Prostate gland (tissue), 2 donors: ENCODE results near the gene IL3.

Experiments used
- POLR2A ChIP-seq: fragments of 450-650 bp; IDR thresholded peaks from one replicate; pipeline ENCODE4 v1.6.1; 2016; ENCODE audit warnings: antibody characterized with exemption, mild to moderate bottlenecking
- POLR2AphosphoS5 ChIP-seq: sonication (generic); formaldehyde crosslinking; IDR thresholded peaks from one replicate; pipeline ENCODE4 v1.6.1; 2017; ENCODE audit warnings: antibody characterized with exemption
- TF ChIP-seq, protein P1 (sequence below), 4 experiments: fragments of 200-600 bp in 2 of 4; fragments of 450-650 bp in 2 of 4; sonication (generic) in 2 of 4; IDR thresholded peaks; 1 replicate in 3 of 4; 2 replicates in 1 of 4; pipeline ENCODE4 v1.5.1; 2016 to 2019; ENCODE audit warnings: antibody characterized with exemption in 4 of 4, mild to moderate bottlenecking in 2 of 4, moderate library complexity in 2 of 4

DNA sequence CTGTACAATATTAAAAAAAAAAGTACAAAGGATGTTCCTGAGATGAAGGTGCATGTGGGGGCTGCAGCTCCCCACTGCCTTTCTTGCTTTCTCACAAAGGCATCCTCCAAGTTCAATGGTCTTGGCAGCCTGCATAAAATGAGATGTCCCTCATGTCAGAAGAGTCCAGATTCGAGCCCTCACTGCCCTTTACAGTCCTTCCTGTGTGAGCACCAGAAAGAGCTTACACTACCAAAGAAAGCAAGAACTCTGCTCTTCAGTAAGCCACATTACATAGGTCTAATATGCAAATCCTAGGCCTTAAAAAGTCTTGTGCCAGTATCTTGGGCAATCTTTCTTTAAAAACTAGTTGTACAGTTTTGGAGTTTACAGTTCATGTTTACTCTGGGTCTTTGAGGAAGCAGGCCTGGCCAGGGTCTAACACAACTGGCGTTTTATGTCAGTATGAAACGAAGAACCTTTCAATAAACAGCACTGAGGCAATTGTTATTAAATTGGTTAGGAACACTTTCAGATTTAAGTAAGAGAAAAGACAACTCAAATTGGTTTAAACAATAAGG is 49.1 kb downstream of the IL3 start:
- TF ChIP-seq, protein P1, sequence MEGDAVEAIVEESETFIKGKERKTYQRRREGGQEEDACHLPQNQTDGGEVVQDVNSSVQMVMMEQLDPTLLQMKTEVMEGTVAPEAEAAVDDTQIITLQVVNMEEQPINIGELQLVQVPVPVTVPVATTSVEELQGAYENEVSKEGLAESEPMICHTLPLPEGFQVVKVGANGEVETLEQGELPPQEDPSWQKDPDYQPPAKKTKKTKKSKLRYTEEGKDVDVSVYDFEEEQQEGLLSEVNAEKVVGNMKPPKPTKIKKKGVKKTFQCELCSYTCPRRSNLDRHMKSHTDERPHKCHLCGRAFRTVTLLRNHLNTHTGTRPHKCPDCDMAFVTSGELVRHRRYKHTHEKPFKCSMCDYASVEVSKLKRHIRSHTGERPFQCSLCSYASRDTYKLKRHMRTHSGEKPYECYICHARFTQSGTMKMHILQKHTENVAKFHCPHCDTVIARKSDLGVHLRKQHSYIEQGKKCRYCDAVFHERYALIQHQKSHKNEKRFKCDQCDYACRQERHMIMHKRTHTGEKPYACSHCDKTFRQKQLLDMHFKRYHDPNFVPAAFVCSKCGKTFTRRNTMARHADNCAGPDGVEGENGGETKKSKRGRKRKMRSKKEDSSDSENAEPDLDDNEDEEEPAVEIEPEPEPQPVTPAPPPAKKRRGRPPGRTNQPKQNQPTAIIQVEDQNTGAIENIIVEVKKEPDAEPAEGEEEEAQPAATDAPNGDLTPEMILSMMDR (IDR thresholded peaks at IDR 0.05) = no peak
- TF ChIP-seq POLR2AphosphoS5 (no peak), POLR2A (no peak)
